Body of pancreas (tissue), 4 donors: Measurements from ENCODE around the gene ACKR2.

Experiments used
- POLR2A ChIP-seq, 3 donors: fragments of 450-650 bp; IDR thresholded peaks; one replicate each; pipeline ENCODE4 v1.6.1; 2016; ENCODE audit warnings: antibody characterized with exemption in 3 of 3, mild to moderate bottlenecking in 2 of 3
- TF ChIP-seq, protein P1 (sequence below), 7 experiments: fragments of 450-650 bp in 4 of 7; fragments of 200-600 bp in 3 of 7; sonication (generic) in 3 of 7; IDR thresholded peaks; one replicate each; pipeline ENCODE4 v1.5.1; 2016 to 2019; ENCODE audit warnings: antibody characterized with exemption in 7 of 7

DNA sequence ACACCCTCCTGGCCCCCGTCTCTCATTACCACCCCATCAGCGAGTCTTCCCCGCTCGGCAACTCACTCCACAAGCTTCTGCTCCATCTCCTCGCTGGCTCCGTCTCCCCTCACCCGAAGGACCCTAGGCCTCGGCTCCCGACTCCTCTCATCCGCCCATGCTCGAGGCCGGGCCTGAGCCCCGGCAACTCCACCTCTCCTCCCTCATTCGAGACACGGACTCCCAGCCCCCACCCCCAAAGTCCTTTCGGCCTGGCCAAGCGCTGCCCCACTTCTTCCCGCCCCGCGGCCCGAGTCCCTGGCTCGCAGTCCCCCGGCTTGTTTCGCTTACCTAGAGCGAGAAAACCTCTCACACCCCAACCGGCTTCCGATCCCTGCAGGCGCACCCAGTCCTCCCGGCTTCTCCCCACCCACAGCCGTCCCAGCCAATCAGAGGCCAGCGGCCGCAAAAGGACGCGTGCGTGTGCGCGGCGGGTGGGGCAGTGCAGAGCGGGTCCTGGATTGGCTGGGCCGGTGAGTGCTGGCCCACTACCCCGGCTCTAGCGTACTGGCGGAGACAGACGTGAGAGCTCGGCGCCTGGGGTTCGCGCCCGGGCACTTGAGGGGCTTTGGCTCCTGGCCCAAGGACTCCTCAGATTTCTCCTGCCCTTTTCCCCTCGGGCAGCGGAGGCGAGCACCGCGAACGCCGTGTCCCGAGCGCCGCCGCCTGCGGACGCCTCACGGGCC, 5.0 kb upstream of the ACKR2 start, which contains the start of gene HIGD1A:
- peak; percentile 95 to 98 (median 97) for TF ChIP-seq POLR2A (IDR thresholded peaks at IDR 0.05)
- TF ChIP-seq, protein P1, sequence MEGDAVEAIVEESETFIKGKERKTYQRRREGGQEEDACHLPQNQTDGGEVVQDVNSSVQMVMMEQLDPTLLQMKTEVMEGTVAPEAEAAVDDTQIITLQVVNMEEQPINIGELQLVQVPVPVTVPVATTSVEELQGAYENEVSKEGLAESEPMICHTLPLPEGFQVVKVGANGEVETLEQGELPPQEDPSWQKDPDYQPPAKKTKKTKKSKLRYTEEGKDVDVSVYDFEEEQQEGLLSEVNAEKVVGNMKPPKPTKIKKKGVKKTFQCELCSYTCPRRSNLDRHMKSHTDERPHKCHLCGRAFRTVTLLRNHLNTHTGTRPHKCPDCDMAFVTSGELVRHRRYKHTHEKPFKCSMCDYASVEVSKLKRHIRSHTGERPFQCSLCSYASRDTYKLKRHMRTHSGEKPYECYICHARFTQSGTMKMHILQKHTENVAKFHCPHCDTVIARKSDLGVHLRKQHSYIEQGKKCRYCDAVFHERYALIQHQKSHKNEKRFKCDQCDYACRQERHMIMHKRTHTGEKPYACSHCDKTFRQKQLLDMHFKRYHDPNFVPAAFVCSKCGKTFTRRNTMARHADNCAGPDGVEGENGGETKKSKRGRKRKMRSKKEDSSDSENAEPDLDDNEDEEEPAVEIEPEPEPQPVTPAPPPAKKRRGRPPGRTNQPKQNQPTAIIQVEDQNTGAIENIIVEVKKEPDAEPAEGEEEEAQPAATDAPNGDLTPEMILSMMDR (IDR thresholded peaks at IDR 0.05) = peak in 1 of 7 experiments; percentile 4
